Myocyte (in vitro differentiated cells): ENCODE measurements around the gene RAD51B. TPM values are rescaled to one million over a fixed set of nuclear protein-coding genes. Genes with fewer than 3 reads are reported as not detected.
A peak's percentile ranks its signal among the peaks of the same experiment; 100 is the strongest.

Source experiments
- DNase-seq: peaks from one replicate; pipeline ENCODE4 v3.0.0-alpha.2; 2012; ENCODE audit warnings: low read depth
- total RNA-seq: library from RNA; depleted of rRNA; stranded (reverse); fragments of >200 nt; gene quantifications from 2 replicates; pipeline ENCODE4 v1.2.3, GENCODE V29; 2014

Gene RAD51B
- total RNA-seq, 1 donor from 2014 or later = 70.0 TPM

DNA sequence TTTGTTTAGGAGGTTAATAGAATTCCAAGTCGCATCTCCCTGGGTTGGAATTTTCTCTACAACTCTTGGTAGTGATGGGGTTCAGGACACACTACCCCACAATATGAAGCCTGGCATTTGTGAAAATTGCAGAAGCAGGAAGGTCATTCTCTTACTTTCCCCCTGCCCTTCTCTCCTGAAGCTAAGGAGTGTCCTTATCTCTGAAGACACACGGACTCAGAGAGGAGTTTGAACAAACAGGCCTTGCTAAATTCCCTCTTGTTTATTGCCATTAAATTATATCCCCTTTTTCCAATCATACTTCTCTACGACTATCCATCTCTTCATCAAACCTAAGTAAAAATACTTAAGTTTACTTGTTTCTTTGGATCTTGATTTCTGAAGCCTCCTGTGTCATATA, 443.0 kb downstream of the RAD51B start:
- DNase-seq = no peak

- no peak for DNase-seq
Observed at GRCh38 chr14:68263563-68264259, 444.1 kb downstream of the RAD51B start.

GRCh38 chr14:68264260-68264569, 444.6 kb downstream of the RAD51B start:
- DNase-seq = no peak

DNA sequence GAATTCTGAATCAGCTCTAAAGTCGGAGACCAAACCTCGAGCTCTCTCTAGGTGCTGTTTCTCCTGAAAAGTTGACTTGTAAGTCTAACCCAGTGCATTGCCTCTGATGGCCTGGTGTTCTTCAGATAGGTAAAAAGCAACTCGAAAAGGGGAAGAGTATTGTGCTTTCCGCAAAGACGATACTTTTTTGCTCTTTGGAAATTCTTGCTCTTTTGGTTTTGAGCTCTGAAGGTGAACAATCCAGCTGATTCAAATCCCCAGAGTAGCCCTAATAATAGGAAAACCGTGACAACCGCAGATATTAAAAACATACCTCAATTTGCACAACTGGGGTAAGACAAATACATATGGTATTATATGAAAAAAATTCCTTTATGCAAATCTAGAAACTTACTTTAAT, 447.4 kb downstream of the RAD51B start:
- DNase-seq = no peak

- DNase-seq = no peak
Observed at GRCh38 chr14:68268197-68268596, 448.6 kb downstream of the RAD51B start.

GRCh38 chr14:68268719-68269118, 449.1 kb downstream of the RAD51B start:
- DNase-seq = no peak

- peak; percentile 71 for DNase-seq
Observed at GRCh38 chr14:68269136-68269927, 449.8 kb downstream of the RAD51B start.

DNA sequence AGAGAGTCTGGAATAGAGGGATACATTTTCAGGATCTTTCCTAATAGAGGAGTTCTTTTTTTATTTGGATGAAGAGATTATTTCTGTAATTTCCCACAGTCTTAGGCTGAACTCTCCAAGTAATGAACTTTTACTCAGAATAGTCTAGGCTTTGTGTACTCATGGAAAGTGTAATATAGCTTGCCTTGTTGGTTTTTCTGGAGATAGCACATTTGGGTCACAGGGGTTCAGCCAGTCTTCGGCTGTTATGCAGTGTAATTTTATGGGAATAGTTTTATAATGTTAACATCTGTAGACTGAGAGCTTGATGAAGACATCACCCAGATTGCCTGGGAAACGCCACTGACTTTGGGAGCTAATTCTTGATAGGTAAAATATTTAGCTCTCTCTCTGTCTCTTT, 450.8 kb downstream of the RAD51B start:
- DNase-seq = no peak

DNA sequence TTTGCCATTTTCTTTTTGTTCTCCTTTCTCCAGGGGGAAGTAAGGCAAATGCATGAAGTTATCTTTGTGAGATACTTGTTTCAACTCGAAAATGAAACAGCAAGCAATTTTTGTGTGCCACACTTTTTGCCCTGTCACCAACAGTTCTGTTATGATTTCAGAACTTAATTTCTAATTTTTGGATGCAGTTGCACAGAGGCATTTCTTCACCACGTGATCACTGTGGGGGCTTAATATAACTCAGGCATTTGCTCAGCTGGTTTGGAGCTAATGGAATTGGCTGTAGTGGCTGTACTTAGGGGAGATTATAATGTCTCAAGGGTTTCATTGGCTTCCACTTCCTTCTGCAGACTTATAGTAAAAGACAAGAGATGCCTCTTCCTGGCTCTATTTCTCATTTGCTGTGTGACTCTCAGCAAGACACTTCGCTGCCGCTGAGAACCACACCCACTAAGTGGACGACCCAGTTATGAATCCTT, 452.4 kb downstream of the RAD51B start:
- DNase-seq = no peak

DNA sequence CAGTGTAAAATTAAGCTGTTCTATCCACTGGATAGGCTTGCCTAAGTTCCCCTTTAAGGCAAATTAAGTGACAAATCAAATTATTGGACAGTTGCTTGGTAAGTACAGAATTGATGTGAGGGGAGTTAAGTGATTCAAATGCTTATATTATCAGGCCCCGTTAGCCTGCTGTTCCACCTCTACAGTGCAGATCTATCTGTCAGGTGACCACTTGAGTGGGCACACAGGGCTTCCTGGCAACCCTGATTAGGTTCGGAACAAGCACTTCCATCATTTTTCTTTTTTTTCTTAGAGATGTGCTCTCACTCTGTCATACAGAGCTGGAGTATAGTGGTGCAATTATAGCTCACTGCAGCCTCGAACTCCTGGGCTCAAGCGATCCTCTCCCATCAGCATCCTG, 453.8 kb downstream of the RAD51B start:
- DNase-seq = no peak

DNA sequence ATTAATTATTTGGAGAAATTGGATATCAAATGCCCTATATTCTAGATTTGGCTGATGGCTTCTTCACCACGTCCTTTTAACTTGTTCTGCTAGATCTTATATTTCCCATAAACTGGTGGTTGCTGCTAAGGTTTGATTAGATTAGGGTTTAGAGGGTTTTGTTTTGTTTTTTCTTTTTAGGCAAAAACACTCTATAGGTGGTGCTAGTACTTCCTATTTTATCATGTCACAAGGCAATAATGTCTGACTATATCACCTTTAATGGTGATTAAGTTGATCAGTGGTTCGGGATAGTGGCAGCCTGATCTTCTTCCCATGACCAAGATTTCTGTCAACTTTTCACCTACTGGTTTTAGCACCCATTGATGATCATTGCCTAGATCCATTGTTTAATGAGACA, 455.1 kb downstream of the RAD51B start:
- no peak for DNase-seq

- DNase-seq = peak; percentile 57
Observed at GRCh38 chr14:68278576-68279436, 459.2 kb downstream of the RAD51B start.

DNA sequence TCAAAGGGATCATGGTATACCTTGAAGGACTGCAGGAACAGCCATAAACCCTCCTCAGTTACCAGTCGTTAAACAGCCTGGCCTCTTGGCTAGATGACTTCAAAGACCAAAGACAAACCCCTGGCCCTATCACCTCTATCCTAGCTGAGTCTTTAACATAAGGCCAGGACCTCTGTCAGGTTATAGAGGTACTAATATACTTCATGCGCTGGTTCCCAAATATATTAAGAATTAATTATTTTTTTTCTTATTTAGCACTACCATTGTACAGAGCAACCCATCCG, 459.8 kb downstream of the RAD51B start:
- no peak for DNase-seq

DNA sequence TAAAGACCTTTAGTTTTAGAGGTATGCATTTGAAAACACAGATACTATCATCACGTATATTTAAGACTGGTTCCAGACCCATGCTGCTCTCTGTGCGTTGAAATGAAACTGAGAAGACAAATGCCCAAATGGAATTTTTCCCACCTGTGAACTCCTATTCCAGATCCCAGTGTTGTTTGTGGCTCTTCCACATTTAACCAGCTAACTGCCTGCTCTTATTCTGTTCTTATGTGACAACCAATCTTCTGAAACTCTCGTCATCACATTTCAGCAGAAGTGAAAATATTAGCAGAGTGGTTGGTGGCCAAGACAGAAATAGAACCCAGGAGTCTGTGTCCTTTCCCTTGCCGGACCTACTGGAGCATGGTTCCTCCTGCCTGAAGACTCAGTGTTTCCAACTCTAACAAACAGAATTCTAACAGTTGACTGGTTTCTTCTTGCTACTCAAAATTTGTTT, 460.2 kb downstream of the RAD51B start:
- DNase-seq = no peak

- DNase-seq = no peak
Observed at GRCh38 chr14:68281497-68281896, 461.9 kb downstream of the RAD51B start.

DNA sequence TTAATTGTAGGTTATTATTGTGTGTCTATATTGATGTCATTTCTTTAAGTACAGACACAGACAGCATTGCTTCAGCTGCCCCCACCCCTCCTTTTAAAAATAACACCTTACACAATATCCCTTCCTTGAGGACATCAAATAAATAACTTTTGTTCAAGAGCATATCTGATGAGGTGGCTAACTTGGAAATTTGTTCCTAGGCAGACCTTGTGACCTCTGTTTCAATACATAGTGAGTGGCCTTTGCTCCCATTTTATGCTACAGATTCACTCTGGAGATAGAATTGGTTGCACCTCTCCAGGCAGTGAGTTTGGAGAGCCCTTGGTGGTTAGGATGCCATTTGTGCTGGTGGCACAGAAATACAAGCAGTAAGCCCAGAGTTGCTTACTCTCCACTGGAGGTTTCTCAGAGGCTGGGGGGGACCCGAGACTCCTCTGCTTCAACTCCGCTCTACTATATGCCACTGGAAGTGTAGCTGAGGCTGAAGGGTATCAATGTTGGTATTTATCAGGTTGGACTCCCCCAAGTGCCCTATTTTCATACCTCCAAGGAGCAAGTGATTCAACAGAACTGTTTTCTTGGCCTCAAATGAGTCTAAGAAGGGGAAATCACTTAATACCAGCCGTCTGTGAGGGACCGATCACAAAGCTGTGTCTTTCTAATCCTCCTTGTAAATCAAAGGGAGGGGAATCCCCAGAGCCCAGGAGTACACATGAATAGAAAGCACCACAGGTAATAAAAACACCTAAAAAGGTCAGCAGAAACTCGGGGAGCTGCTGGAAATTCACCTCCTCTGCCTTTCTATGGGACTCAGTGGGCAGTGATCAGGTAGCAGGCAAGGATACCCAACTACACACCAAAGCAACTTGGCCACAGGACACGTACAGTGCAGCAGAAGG, 463.1 kb downstream of the RAD51B start:
- DNase-seq = no peak

- DNase-seq = no peak
Observed at GRCh38 chr14:68283378-68284123, 464.0 kb downstream of the RAD51B start.

DNA sequence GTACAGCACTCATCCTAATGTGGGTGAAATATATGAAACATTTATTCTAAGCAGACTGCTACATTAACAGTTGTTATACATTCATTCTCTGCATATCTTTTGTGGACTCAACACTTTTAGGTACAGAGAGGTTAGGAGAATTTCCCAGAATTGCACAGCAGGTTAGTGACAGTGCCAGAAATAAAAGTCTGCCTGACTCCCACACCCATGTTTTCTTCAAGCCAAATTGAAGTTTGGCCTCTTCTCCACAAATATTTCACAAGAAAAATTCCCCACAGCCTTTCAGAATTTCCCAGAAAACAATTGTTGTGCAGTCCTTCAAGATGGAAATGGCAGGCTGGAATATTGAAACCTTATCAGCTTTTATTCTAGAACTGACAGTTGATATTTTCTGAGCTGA, 464.8 kb downstream of the RAD51B start:
- DNase-seq = no peak

DNA sequence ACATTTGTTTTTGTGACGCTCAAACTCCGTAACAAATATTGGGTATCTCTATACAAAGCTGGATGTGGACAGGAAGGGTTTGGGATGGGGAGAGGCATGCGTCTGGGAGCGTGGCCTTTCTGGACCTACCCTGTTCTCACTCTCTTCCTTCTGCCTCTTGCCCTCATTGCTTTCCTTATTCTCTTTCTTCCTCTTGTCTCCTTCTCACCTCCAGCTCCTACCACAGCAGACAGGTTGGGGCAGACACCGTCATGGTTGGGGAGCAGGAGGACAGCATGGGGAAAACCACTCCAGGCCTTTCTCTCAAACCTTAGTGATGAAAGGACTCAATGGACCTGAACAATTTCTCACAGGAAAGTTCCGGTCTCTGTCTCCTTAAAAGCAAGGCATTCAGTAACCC, 465.3 kb downstream of the RAD51B start:
- no peak for DNase-seq
